Cardiac muscle cell (in vitro differentiated cells and primary cell): ENCODE data around the gene HUWE1. TPM values are rescaled to one million over a fixed set of nuclear protein-coding genes. Genes with fewer than 3 reads are reported as not detected.

Experiments
- DNase-seq, 2 donors: peaks; one replicate each; pipeline versions ENCODE4 v3.0.0 to v3.0.0-alpha.2; 2010 to 2017; ENCODE audit warnings: low read depth in 1 of 2, low spot score in 1 of 2
- H3K27ac ChIP-seq: fragments of 200-600 bp; sonication (generic); 2 replicates; pipeline ENCODE4 v1.5.1; 2016
- H3K27me3 ChIP-seq: fragments of 200-600 bp; sonication (generic); 2 replicates; pipeline ENCODE4 v1.6.0; 2016; ENCODE audit warnings: control low read depth
- H3K36me3 ChIP-seq: fragments of 200-600 bp; sonication (generic); 2 replicates; pipeline ENCODE4 v1.5.1; 2016; ENCODE audit warnings: control low read depth
- H3K4me1 ChIP-seq: fragments of 200-600 bp; sonication (generic); 2 replicates; pipeline ENCODE4 v1.8.1; 2017; ENCODE audit warnings: low read depth, mild to moderate bottlenecking, mixed run types
- H3K4me3 ChIP-seq: fragments of 200-600 bp; sonication (generic); 2 replicates; pipeline ENCODE4 v1.5.1; 2016; ENCODE audit warnings: mild to moderate bottlenecking
- H3K9me3 ChIP-seq: fragments of 200-600 bp; sonication (generic); 2 replicates; pipeline ENCODE4 v1.5.1; 2017; ENCODE audit warnings: low read depth, mild to moderate bottlenecking, control low read depth
- polyA plus RNA-seq: library from polyadenylated mRNA; unstranded; fragments of >200 nt; fragmentation: Nextera tagmentation; extraction: Ambion mirVana; gene quantifications from 2 replicates; pipeline ENCODE4 v1.2.1, GENCODE V29; 2016
- total RNA-seq: library from RNA; depleted of rRNA; stranded (reverse); fragments of >200 nt; gene quantifications from 2 replicates; pipeline ENCODE4 v1.2.3, GENCODE V29; 2016
- TF ChIP-seq, protein P1 (sequence below): IDR thresholded peaks from 2 replicates; pipeline ENCODE4 v1.5.1; 2012; ENCODE audit warnings: low read depth, mild to moderate bottlenecking, low read length

The HUWE1 gene
- total and polyA plus RNA-seq, 2 experiments from 2014 or later = 56.0 to 163 TPM

GRCh38 chrX:53483416-53483815 is 203.1 kb downstream of the HUWE1 start:
- TF ChIP-seq, protein P1, sequence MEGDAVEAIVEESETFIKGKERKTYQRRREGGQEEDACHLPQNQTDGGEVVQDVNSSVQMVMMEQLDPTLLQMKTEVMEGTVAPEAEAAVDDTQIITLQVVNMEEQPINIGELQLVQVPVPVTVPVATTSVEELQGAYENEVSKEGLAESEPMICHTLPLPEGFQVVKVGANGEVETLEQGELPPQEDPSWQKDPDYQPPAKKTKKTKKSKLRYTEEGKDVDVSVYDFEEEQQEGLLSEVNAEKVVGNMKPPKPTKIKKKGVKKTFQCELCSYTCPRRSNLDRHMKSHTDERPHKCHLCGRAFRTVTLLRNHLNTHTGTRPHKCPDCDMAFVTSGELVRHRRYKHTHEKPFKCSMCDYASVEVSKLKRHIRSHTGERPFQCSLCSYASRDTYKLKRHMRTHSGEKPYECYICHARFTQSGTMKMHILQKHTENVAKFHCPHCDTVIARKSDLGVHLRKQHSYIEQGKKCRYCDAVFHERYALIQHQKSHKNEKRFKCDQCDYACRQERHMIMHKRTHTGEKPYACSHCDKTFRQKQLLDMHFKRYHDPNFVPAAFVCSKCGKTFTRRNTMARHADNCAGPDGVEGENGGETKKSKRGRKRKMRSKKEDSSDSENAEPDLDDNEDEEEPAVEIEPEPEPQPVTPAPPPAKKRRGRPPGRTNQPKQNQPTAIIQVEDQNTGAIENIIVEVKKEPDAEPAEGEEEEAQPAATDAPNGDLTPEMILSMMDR = no peak
- no peak overlapping the region for H3K27ac ChIP-seq
- no peaks in the 10 kb centered on the region for H3K9me3 ChIP-seq
- no peak overlapping the region for H3K4me3 ChIP-seq
- no peaks in the 10 kb centered on the region for H3K36me3 ChIP-seq
- H3K4me1 ChIP-seq = no peaks in the 10 kb centered on the region
- no peaks in the 10 kb centered on the region for H3K27me3 ChIP-seq
- no peak for DNase-seq
